HepG2 (cell line): ENCODE data around the gene OLAH. TPM values are rescaled to one million over a fixed set of nuclear protein-coding genes. Genes with fewer than 3 reads are reported as not detected.

Source experiments
- ATAC-seq: fragments of 200-7000 bp; cut with Tn5 transposase; 3 replicates; pipeline ENCODE4 v1.9.1; 2020; ENCODE audit warnings: mild to moderate bottlenecking, moderate library complexity
- BruUV-seq: library from RNA; stranded (reverse); fragments of 400-500 nt; replicated peaks from 2 replicates; lab custom pipeline; 2021; lab: Mats Ljungman, UMichigan
- CTCF ChIA-PET: fragments of 300-600 bp; formaldehyde crosslinking; extraction: SDS; loops from one replicate; lab custom pipeline; 2021; ENCODE audit warnings: low total read pairs, inconsistent platforms, low intra/inter-chr PET ratio; lab: Yijun Ruan, JAX
- POLR2A ChIA-PET: fragments of 350-600 bp; sonication (Branson Sonifier 250); formaldehyde crosslinking; loops from one replicate; lab custom pipeline; 2020; ENCODE audit warnings: antibody characterized with exemption, inconsistent platforms; lab: Yijun Ruan, JAX
- DNase-seq: peaks from one replicate; pipeline ENCODE4 v3.0.0-alpha.2; 2015; ENCODE audit warnings: low spot score
- FAIRE-seq: peaks from 3 replicates; lab custom pipeline; 2011; peaks lifted over from hg19 to GRCh38; lab: Jason Lieb, UNC
- H2AFZ ChIP-seq: one replicate; pipeline ENCODE4 v1.6.1; 2011; ENCODE audit warnings: low read length, inconsistent platforms
- H3K27ac ChIP-seq: fragments of 300-600 bp; 3 replicates; pipeline ENCODE4 v1.8.0; 2011; ENCODE audit warnings: mixed run types, mild to moderate bottlenecking, mixed read lengths, low read length, inconsistent platforms; ENCODE audit not compliant: insufficient read depth; ENCODE audit errors: extremely low read length
- H3K27me3 ChIP-seq, 2 experiments: fragments of 200-600 bp in 1 of 2; 2 replicates in 1 of 2; 3 replicates in 1 of 2; pipeline versions ENCODE4 v1.6.0 to v1.8.0; 2011; ENCODE audit warnings: low read length in 2 of 2, mild to moderate bottlenecking in 2 of 2, moderate library complexity in 2 of 2, inconsistent platforms in 1 of 2; ENCODE audit not compliant: insufficient read depth in 2 of 2, control insufficient read depth in 1 of 2
- H3K36me3 ChIP-seq, 2 experiments: fragments of 200-600 bp in 1 of 2; replicated peaks in 1 of 2; 2 replicates in 1 of 2; 3 replicates in 1 of 2; pipeline versions ENCODE4 v1.5.1 to v1.8.0; 2011; ENCODE audit warnings: low read length in 2 of 2, inconsistent platforms in 1 of 2; ENCODE audit not compliant: insufficient read depth in 2 of 2, control insufficient read depth in 1 of 2
- H3K4me1 ChIP-seq: 2 replicates; pipeline ENCODE4 v1.5.1; 2012; ENCODE audit warnings: low read length, inconsistent platforms; ENCODE audit not compliant: insufficient read depth
- H3K4me2 ChIP-seq: 2 replicates; pipeline ENCODE4 v1.6.0; 2011; ENCODE audit warnings: low read depth, low read length, inconsistent platforms
- H3K4me3 ChIP-seq, 3 experiments: fragments of 200-600 bp in 1 of 3; sonication (generic), shearing (Covaris generic) in 1 of 3; replicated peaks in 1 of 3; 2 replicates each; pipeline ENCODE4 v1.5.1; 2011 to 2016; ENCODE audit warnings: low read length in 3 of 3, inconsistent platforms in 2 of 3, low read depth in 2 of 3, mild to moderate bottlenecking in 2 of 3, control low read depth in 1 of 3, mixed read lengths in 1 of 3; ENCODE audit not compliant: insufficient read depth in 1 of 3
- H3K79me2 ChIP-seq: one replicate; pipeline ENCODE4 v1.6.1; 2011; ENCODE audit warnings: low read length, inconsistent platforms; ENCODE audit not compliant: insufficient read depth
- H3K9ac ChIP-seq: 2 replicates; pipeline ENCODE4 v1.6.0; 2011; ENCODE audit warnings: mild to moderate bottlenecking, low read depth, low read length, inconsistent platforms; ENCODE audit not compliant: insufficient read depth
- H3K9me3 ChIP-seq: 2 replicates; pipeline ENCODE4 v1.5.1; 2012; ENCODE audit warnings: mild to moderate bottlenecking, low read length
- H4K20me1 ChIP-seq: 2 replicates; pipeline ENCODE4 v1.6.0; 2011; ENCODE audit warnings: inconsistent platforms, mild to moderate bottlenecking, low read length, moderate library complexity; ENCODE audit not compliant: insufficient read depth
- CAMTA2 ChIP-seq: sonication (generic); formaldehyde crosslinking; IDR thresholded peaks from 2 replicates; pipeline ENCODE4 v1.4.0; 2020; ENCODE audit warnings: mild to moderate bottlenecking, missing genetic modification reagents, borderline replicate concordance
- ELF4 ChIP-seq: sonication (generic); formaldehyde crosslinking; IDR thresholded peaks from 2 replicates; pipeline ENCODE4 v1.5.0; 2020; ENCODE audit warnings: missing genetic modification reagents, mild to moderate bottlenecking, moderate library complexity, borderline replicate concordance
- GPN1 ChIP-seq: sonication (generic); formaldehyde crosslinking; IDR thresholded peaks from 2 replicates; pipeline ENCODE4 v1.5.1; 2020; ENCODE audit warnings: missing genetic modification reagents, borderline replicate concordance
- HBP1 ChIP-seq: IDR thresholded peaks from 2 replicates; pipeline ENCODE4 v1.6.1; 2016; ENCODE audit warnings: low read depth, control low read depth
- HNRNPL ChIP-seq: fragments of 200-400 bp; formaldehyde crosslinking; IDR thresholded peaks from 2 replicates; pipeline ENCODE4 v1.6.1; 2017; ENCODE audit warnings: mild to moderate bottlenecking, low read depth, low read length
- MEIS2 ChIP-seq: sonication (generic); formaldehyde crosslinking; IDR thresholded peaks from 2 replicates; pipeline ENCODE4 v1.9.0; 2021; ENCODE audit warnings: mild to moderate bottlenecking, missing genetic modification reagents
- RAD51 ChIP-seq: fragments of 450-650 bp; IDR thresholded peaks from 2 replicates; pipeline ENCODE4 v1.6.1; 2016; ENCODE audit warnings: borderline replicate concordance
- RBM22 ChIP-seq: fragments of 200-400 bp; formaldehyde crosslinking; optimal IDR thresholded peaks from 2 replicates; pipeline ENCODE3; 2017; ENCODE audit warnings: mild to moderate bottlenecking, low read length, moderate library complexity
- TBX2 ChIP-seq: sonication (generic); formaldehyde crosslinking; IDR thresholded peaks from 2 replicates; pipeline ENCODE4 v1.5.0; 2020; ENCODE audit warnings: missing genetic modification reagents, mild to moderate bottlenecking, borderline replicate concordance
- THAP11 ChIP-seq: IDR thresholded peaks from 2 replicates; pipeline ENCODE4 v1.6.1; 2016; ENCODE audit warnings: missing biosample characterization, missing genetic modification reagents
- ZBTB21 ChIP-seq: sonication (generic); formaldehyde crosslinking; IDR thresholded peaks from 2 replicates; pipeline ENCODE4 v1.4.0; 2020; ENCODE audit warnings: missing genetic modification reagents
- ZNF253 ChIP-seq: sonication (generic); formaldehyde crosslinking; IDR thresholded peaks from 2 replicates; pipeline ENCODE4 v1.8.0; 2022; ENCODE audit warnings: mild to moderate bottlenecking, missing genetic modification reagents, borderline replicate concordance
- ZNF260 ChIP-seq: sonication (generic); formaldehyde crosslinking; IDR thresholded peaks from 2 replicates; pipeline ENCODE4 v1.4.0; 2020; ENCODE audit warnings: missing genetic modification reagents, low read depth, mild to moderate bottlenecking, borderline replicate concordance
- ZNF367 ChIP-seq: sonication (generic); formaldehyde crosslinking; IDR thresholded peaks from 2 replicates; pipeline ENCODE4 v1.4.0; 2020; ENCODE audit warnings: missing genetic modification reagents, borderline replicate concordance
- ZNF530 ChIP-seq: sonication (generic); formaldehyde crosslinking; IDR thresholded peaks from 2 replicates; pipeline ENCODE4 v1.5.0; 2020; ENCODE audit warnings: low read depth, mild to moderate bottlenecking, missing genetic modification reagents
- WGBS: methylation state at CpG from one replicate; pipeline ENCODE4 v1.1.6; 2017; ENCODE audit warnings: low lambda C conversion rate; 5-methylcytosine and 5-hydroxymethylcytosine counted together
- in situ Hi-C: cut with HindIII; loops from 2 replicates; pipeline ENCODE4 v1.10.0; 2017; ENCODE audit warnings: low pct_unique_long_range_greater_than_20kb; ENCODE audit not compliant: extremely low pct_ligation_motif_present
- intact Hi-C: fragments of 100-400 bp; cut with micrococcal nuclease; formaldehyde crosslinking; loops from one replicate; pipeline ENCODE4 v1.10.0; 2022; ENCODE audit not compliant: unreplicated experiment
- polyA plus RNA-seq, 8 experiments: library from polyadenylated mRNA; depleted of rRNA in 3 of 8; stranded (reverse) in 7 of 8; unstranded in 1 of 8; fragments of >200 nt; fragmentation: Illumina TruSeq in 4 of 8; extraction: Trizol in 4 of 8; gene quantifications; 2 replicates each; pipeline versions ENCODE4 v1.2.1 to v1.2.3, GENCODE V29; 2011 to 2016; ENCODE audit warnings: low read depth in 4 of 8, missing spikeins in 1 of 8, mixed read lengths in 1 of 8; ENCODE audit not compliant: insufficient read depth in 1 of 8
- total RNA-seq, 5 experiments: library from RNA; depleted of rRNA; stranded (reverse); fragments of >200 nt; fragmentation: Illumina TruSeq; extraction: Trizol; gene quantifications; 2 replicates each; pipeline ENCODE4 v1.2.3, GENCODE V29; 2016; ENCODE audit warnings: low read depth in 1 of 5

Gene OLAH
- total and polyA plus RNA-seq, 2 of the 13 experiments (the other 11 are each of a cell fraction or from before 2014, with no cell fraction given), result 0.13 TPM; not detected in 1

- no peak for DNase-seq
- POLR2A ChIA-PET, result no interaction called here
Observed at GRCh38 chr10:15027741-15028140, 16.0 kb upstream of the OLAH start.

GRCh38 chr10:15035385-15036301 lies 8.1 kb upstream of the OLAH start:
- ChIA-PET CTCF (no interaction called here), POLR2A (no interaction called here)
- Histone ChIP-seq H4K20me1 (no peaks in the 10 kb centered on the region), H3K36me3 (no peaks in the 10 kb centered on the region), H3K27me3 (peaks cover 0 to 6% of the 10 kb centered on the region in 2 experiments; a peak in 1 of 5 replicates), H3K9ac (no peak overlapping the region), H3K4me2 (no peak overlapping the region), H3K27ac (no peak overlapping the region), H3K4me3 (no peak overlapping the region), H3K9me3 (no peaks in the 10 kb centered on the region), H2AFZ (no peak overlapping the region), H3K4me1 (no peaks in the 10 kb centered on the region), H3K79me2 (no peaks in the 10 kb centered on the region)
- BruUV-seq, result no TSS peak
- TF ChIP-seq HBP1 (no peak), TBX2 (CRISPR knock-in tag) (no peak), ZNF260 (no peak), RAD51 (no peak), RBM22 (no peak), CAMTA2 (CRISPR knock-in tag) (no peak), THAP11 (CRISPR knock-in tag) (no peak), ZNF253 (CRISPR knock-in tag) (no peak), ELF4 (CRISPR knock-in tag) (no peak), ZNF530 (CRISPR knock-in tag) (no peak), HNRNPL (no peak), GPN1 (no peak)
- no peak for ATAC-seq
- in situ Hi-C loops, result no loop called here
- intact Hi-C loops, result no loop called here
- 56% methylated on average over 18 of the region's 18 CpGs for WGBS
- FAIRE-seq, result no peak
- no peak for DNase-seq

More at GRCh38 chr10:15027741-15028140, 16.0 kb upstream of the OLAH start:
- H3K27me3 ChIP-seq, result no peaks in the 10 kb centered on the region
- H3K9me3 ChIP-seq, result no peaks in the 10 kb centered on the region
- no peak overlapping the region for H2AFZ ChIP-seq
- intact Hi-C loops (no loop called here), in situ Hi-C loops (no loop called here)
- no peaks in the 10 kb centered on the region for H4K20me1 ChIP-seq
- no peak for ATAC-seq
- H3K79me2 ChIP-seq, result no peaks in the 10 kb centered on the region
- H3K4me2 ChIP-seq, result no peak overlapping the region
- no peak for FAIRE-seq
- no peaks in the 10 kb centered on the region for H3K4me1 ChIP-seq
- no peak overlapping the region for H3K4me3 ChIP-seq
- no peak overlapping the region for H3K9ac ChIP-seq
- BruUV-seq, result no TSS peak
- 51% methylated on average over 3 of the region's 3 CpGs for WGBS
- no peak for TF ChIP-seq ZBTB21 (CRISPR knock-in tag)
- no peak for TF ChIP-seq ZNF367
- TF ChIP-seq MEIS2 (CRISPR knock-in tag), result no peak
- no peaks in the 10 kb centered on the region for H3K36me3 ChIP-seq
- H3K27ac ChIP-seq, result no peak overlapping the region
- CTCF ChIA-PET, result no interaction called here
